GM12892 (cell line): ENCODE data around the gene CDC42BPB.

Experiments
- DNase-seq: peaks from one replicate; pipeline ENCODE4 v3.0.0; 2011; ENCODE audit not compliant: insufficient read length
- FAIRE-seq: peaks from 2 replicates; lab custom pipeline; 2011; peaks lifted over from hg19 to GRCh38; lab: Jason Lieb, UNC
- POLR2A ChIP-seq: IDR thresholded peaks from 2 replicates; pipeline ENCODE4 v1.6.1; 2011; ENCODE audit warnings: low read depth, low read length, control low read depth
- POLR2AphosphoS5 ChIP-seq: IDR thresholded peaks from 2 replicates; pipeline ENCODE4 v1.6.1; 2011; ENCODE audit warnings: low read depth, low read length, control low read depth
- TAF1 ChIP-seq: IDR thresholded peaks from 2 replicates; pipeline ENCODE4 v1.6.1; 2011; ENCODE audit warnings: low read depth, mild to moderate bottlenecking, control low read depth, low read length, borderline replicate concordance

CDC42BPB gene

DNA sequence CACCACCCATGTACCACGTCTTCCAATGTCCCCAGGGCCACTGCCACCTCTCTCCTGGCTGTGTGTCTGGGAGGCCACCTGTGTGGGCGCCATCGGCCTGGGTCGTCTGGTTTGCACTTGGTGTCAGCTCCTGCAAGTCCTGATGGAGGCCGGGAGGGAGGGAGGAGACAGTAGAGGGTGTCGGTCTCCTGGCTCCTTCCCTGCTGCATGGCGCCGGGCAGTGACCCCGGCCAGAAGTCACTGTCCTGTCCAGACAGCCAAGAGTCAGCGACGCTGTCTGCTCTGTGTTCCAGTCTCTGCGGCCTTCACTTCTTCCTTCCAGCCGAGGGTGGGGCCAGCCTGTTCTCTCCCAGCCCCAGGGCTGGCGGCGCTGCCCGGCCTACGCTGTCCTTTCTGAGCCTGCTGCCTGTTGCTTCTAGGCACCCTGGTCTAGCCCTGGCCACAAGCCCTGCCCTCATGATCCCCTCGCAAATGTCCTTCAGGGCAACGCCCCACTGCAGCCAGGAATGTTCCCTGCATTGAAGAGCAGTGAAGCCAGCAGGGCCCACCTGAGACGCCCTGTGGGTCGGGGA is 13.7 kb upstream of the CDC42BPB start:
- no peak for TF ChIP-seq POLR2AphosphoS5
- TF ChIP-seq POLR2A = no peak
- TF ChIP-seq TAF1 = no peak
- DNase-seq (no peak), FAIRE-seq (no peak)

DNA sequence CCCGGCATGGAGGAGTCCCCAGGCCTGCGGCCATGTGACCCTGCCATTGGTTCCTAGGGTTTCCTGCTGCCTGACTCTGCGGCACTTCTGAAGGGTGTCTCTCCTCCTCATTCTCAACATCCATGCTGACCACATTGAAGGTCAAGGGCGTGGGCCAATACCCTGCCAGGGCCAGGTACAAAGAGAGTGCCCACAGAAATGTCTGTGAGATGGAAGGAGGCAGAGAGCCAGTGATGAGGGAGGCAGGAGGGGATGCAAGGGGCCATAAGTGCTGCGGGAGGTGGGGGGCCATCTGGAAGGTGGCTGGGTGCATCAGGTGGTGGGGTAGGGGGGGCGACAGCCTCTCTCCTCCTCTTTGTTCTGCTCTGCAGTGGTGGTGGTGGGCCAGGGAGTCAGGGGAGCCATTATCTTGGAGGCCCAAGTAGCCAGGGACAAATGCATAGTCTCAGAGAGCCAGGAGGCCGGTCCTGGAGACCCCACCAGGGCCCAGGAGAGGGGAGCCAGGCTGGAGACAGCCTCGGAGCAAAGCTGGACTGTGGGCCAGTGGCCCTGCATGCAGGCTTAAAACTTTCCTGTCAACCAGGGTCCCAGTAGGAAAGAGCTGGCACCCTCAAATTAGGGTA is 13.0 kb upstream of the CDC42BPB start:
- no peak for DNase-seq
- TF ChIP-seq TAF1 = no peak
- no peak for TF ChIP-seq POLR2AphosphoS5
- TF ChIP-seq POLR2A = no peak
- FAIRE-seq = no peak

DNA sequence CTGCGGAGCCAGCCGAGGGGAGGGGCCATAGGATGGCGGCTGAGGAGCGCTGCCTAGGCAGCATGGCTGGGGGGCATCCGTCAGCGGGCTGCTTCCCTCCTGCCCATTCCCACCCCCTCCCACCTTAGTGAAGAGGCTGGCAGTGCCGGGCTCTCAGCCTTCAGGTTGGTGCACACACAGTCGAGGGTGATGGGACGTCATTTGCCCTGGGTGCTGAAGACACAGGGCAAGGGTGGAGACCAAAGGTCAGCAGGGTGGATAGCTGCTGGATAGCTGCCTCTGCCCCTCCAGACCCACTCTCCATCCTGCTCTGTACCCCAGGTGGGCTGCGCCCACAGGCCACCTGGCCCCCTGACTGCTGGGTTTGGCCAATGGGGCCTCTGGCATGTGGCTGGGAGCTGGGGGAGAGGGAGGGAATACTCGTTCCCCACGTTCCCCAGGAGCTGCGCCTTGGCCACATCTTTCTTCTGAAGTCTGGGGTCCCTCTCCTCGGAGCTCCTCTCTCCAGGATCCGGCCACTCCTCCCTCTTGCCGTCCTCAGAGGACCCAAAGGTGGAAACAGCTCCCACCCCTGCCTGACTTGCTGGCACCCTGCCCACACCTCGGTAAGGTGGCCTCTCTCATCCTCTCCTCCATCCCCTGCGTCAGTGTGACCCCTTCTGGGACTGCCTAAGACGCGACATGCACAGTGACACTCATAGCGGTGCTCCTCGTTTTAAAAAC is 11.2 kb upstream of the CDC42BPB start:
- TF ChIP-seq TAF1 (no peak), POLR2A (no peak), POLR2AphosphoS5 (no peak)
- DNase-seq = no peak
- FAIRE-seq = no peak

DNA sequence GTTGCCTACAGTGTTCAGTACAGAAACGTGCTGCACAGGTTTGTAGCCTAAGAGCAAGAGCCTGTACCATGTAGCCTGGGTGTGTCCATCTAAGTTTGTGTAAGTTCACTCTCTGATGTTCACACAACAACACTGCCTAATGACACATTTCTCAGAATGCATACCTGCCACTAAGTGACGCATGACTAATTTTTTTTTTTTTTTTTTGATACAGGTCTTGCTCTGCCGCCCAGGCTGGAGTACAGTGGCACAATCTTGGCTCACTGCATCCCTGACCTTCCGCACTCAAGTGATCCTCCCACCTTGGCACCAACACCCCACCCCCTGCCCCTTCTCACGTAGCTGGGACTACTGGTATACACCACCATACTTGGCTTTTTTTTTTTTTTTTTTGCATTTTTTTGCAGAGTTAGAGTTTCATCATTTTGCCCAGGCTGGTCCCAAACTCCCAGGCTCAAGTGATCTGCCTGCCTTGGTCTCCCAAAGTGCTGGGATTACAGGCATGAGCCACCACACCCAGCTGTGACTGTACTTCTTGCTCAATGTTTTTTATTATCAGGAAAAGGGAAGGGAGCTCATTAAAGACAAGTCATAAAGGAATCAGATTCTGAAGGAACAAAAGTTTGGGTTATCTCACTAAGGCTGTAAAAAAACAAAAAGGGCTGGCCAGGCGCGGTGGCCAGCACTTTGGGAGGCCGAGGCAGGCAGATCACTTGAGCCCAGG is 10.0 kb upstream of the CDC42BPB start:
- no peak for FAIRE-seq
- TF ChIP-seq TAF1 (no peak), POLR2AphosphoS5 (no peak), POLR2A (no peak)
- no peak for DNase-seq

DNA sequence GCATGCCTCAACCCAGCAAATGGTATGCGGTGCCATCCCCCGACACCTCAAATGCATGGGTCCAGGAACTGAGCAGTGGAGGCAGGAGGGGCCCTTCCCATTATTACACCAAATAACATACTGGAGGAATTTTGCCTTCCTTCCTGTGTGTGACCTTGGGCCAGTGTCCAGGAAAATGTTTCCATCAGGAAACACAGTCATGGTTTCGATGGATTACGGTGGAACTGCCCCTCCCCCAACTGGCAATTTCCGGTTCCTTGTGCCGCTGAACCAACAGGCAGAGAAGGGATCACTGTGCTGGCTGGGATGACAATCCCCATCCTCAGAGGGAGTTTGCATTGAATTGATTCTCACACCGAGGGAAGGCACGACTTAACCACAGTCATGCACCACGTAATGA is 9.1 kb upstream of the CDC42BPB start:
- FAIRE-seq (no peak), DNase-seq (no peak)
- TF ChIP-seq POLR2A (no peak), POLR2AphosphoS5 (no peak), TAF1 (no peak)

DNA sequence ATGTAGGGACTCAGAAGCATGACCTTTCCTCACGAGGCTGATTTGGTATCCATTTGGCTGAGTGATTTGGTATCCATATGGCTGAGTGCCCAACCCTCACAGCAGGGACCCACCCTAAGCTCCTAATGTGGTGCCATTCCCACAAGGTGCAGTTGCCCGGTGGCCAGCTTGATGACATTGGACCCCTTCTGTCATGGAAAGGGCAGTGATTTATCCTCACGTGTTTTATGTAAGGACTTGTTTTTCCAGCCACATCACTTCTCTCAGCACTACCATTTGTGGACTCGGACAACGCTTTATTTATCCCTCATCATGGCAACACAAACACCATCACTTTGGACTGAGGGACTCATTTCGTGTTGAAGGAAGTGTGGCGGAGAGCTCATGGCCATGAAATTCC is 8.5 kb upstream of the CDC42BPB start:
- DNase-seq (no peak), FAIRE-seq (no peak)
- TF ChIP-seq TAF1 (no peak), POLR2A (no peak)

DNA sequence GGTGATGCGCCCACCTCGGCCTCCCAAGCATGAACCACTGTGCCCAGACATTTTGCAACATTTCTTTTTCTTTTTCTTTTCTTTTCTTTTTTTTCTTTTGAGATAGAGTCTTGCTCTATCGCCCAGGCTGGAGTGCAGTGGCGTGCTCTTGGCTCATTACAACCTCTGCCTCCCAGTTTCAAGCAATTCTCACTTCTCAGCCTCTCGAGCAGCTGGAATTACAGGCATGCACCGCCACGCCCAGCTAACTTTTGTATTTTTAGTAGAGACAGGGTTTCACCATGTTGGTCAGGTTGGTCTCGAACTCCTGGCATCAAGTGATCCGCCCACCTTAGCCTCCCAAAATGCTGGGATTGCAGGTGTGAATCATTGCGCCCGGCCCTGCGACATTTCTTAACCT is 7.6 kb upstream of the CDC42BPB start:
- TF ChIP-seq POLR2A (no peak), POLR2AphosphoS5 (no peak), TAF1 (no peak)
- FAIRE-seq = no peak
- no peak for DNase-seq

DNA sequence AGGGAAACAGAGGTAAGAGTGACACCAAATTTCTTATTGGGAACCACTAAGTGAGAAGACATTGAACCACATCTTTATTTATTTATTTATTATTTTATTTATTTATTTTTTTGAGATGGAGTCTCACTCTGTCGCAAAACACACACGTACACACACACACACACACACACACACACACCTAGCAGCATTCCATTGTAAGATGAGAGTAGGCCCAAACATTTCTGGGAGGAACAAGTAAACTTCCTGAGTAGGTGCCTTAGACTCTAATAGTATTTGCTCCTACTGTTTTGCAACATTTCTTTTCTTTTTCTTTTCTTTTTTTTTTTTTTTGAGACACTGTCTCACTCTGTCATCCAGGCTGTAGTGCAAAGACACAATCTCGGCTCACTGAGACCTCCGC is 7.1 kb upstream of the CDC42BPB start:
- TF ChIP-seq POLR2AphosphoS5 (no peak), TAF1 (no peak), POLR2A (no peak)
- FAIRE-seq (no peak), DNase-seq (no peak)

DNA sequence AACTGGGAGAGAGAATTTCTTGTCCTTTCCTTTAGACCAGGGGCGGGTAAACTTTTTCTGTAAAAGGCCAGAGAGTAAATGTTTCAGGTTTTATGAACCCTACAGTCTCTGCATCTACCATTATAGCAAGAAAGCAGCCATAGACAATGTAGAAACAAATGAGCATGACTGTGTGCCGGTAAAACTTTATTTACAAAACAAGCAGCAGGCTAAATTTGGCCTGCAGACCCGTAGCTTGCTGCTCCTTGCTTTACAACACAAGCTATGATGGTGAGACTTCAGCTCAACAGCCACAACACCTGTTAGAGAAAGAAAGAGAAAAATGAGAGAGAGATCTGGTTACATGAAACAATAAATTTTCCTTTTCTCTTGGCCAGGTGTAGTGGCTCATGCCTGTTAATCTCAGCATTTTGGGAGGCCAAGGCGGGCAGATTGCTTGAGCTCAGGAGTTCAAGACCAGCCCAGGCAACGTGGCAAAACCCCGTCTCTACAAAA is 4.2 kb upstream of the CDC42BPB start:
- no peak for TF ChIP-seq POLR2AphosphoS5
- no peak for TF ChIP-seq POLR2A
- TF ChIP-seq TAF1 = no peak
- DNase-seq (no peak), FAIRE-seq (no peak)

DNA sequence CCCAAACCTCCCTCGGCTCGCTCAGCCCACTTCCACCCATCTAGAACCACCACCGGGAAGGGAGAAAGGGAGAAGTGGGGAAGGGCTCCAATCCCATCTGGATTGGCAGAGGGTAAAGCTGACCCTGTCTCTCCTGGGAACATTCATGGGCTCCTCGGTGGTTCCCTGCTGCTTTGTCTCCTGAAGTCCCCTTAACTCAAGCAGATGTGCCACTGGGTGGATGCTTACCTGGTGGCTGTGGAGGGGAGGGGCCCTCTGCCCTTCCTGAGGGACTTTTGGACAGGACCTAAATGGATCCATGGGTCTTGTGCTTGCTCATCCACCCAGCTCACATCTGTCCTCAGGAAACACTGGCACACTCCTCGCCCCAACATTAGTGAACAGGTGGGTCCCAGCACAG is 2.2 kb upstream of the CDC42BPB start:
- no peak for FAIRE-seq
- TF ChIP-seq TAF1 (no peak), POLR2A (no peak), POLR2AphosphoS5 (no peak)
- no peak for DNase-seq
